Smooth muscle cell (in vitro differentiated cells): ENCODE measurements around the gene ATG2B. TPM values are rescaled to one million over a fixed set of nuclear protein-coding genes. Genes with fewer than 3 reads are reported as not detected.

Experiments
- DNase-seq: peaks from one replicate; lab custom pipeline; 2025; ENCODE audit not compliant: unreplicated experiment; lab: John Stamatoyannopoulos, UW
- H2AFZ ChIP-seq: fragments of 200-600 bp; sonication (generic); 2 replicates; pipeline ENCODE4 v1.6.0; 2016; ENCODE audit warnings: antibody characterized with exemption, low read depth, mild to moderate bottlenecking
- H3F3A ChIP-seq: fragments of 200-600 bp; sonication (generic); 2 replicates; pipeline ENCODE4 v1.6.0; 2017; ENCODE audit warnings: antibody characterized with exemption, low read depth
- H3K27ac ChIP-seq: fragments of 200-600 bp; sonication (generic); 2 replicates; pipeline ENCODE4 v1.5.1; 2016; ENCODE audit warnings: low read depth, mild to moderate bottlenecking
- H3K27me3 ChIP-seq: fragments of 200-600 bp; sonication (generic); 2 replicates; pipeline ENCODE4 v1.6.1; 2016; ENCODE audit warnings: low read depth, mild to moderate bottlenecking
- H3K36me3 ChIP-seq: fragments of 200-600 bp; sonication (generic); 2 replicates; pipeline ENCODE4 v1.5.1; 2016; ENCODE audit warnings: low read depth
- H3K4me1 ChIP-seq: fragments of 200-600 bp; sonication (generic); 2 replicates; pipeline ENCODE4 v1.5.1; 2016; ENCODE audit warnings: low read depth
- H3K4me2 ChIP-seq: fragments of 200-600 bp; sonication (generic); 2 replicates; pipeline ENCODE4 v1.6.0; 2016; ENCODE audit warnings: mild to moderate bottlenecking
- H3K4me3 ChIP-seq: fragments of 200-600 bp; sonication (generic); 2 replicates; pipeline ENCODE4 v1.5.1; 2016; ENCODE audit warnings: mild to moderate bottlenecking
- H3K79me2 ChIP-seq: fragments of 200-600 bp; sonication (generic); 2 replicates; pipeline ENCODE4 v1.6.0; 2016; ENCODE audit warnings: low read depth, mild to moderate bottlenecking
- H3K9ac ChIP-seq: fragments of 200-600 bp; sonication (generic); 2 replicates; pipeline ENCODE4 v1.6.0; 2016; ENCODE audit warnings: low read depth
- H3K9me3 ChIP-seq: fragments of 200-600 bp; sonication (generic); replicated peaks from 2 replicates; pipeline ENCODE4 v1.5.1; 2016; ENCODE audit warnings: low read depth
- H4K20me1 ChIP-seq: fragments of 200-600 bp; sonication (generic); 2 replicates; pipeline ENCODE4 v1.6.0; 2016; ENCODE audit warnings: low read depth
- WGBS: methylation state at CpG from one replicate; pipeline ENCODE4 v1.1.7; 2016; ENCODE audit warnings: low lambda C conversion rate; 5-methylcytosine and 5-hydroxymethylcytosine counted together
- polyA plus RNA-seq: library from polyadenylated mRNA; unstranded; fragments of >200 nt; fragmentation: Nextera tagmentation; extraction: Ambion mirVana; gene quantifications from 2 replicates; pipeline ENCODE4 v1.2.1, GENCODE V29; 2016
- total RNA-seq: library from RNA; depleted of rRNA; stranded (reverse); fragments of >200 nt; gene quantifications from 2 replicates; pipeline ENCODE4 v1.2.3, GENCODE V29; 2014
- TF ChIP-seq, protein P1 (sequence below): fragments of 200-600 bp; sonication (generic); IDR thresholded peaks from 2 replicates; pipeline ENCODE4 v1.5.1; 2017; ENCODE audit warnings: borderline replicate concordance, mild to moderate bottlenecking, antibody characterized with exemption; ENCODE audit not compliant: insufficient read depth, poor library complexity, severe bottlenecking

Gene ATG2B
- total and polyA plus RNA-seq, 2 experiments from 2014 or later = 1.9 to 21.5 TPM

DNA sequence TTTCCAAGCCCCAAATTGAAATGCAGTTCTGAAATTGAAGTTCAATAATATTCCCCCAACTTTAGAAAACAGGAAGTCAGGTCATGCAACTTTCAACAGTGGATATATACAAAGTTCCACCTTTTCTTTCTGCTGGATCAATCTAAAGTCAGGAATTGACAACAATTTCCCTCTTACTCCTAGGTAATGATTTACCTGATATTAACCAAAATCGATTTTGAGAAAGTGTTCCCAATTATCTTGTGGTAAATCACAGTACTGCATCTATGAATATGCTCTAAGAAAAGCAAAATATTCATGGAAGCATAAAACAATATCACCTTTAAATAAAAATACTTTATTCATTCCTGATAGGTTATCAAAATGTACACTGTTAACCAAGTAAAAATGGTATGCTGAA lies 78.7 kb downstream of the ATG2B start:
- H3K9ac ChIP-seq = no peak overlapping the region

DNA sequence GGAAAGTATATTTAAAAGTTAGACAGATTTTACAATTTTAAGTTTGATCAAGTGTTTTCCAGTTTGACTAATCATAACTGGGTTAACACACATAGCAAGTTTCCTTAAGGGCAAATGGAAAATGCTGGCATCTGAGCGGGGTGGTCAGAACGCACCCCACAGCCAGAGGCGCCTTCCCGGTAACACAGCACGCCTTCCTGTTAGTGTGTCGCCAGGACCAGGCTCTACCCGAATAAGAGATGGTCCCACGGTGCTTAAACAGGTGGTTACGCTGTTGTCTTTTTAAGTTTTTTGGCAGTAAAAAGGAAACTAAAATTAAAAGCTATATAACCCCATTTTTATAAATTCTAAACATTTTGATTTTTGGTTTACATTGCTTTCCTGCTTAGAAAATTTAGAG lies 79.1 kb downstream of the ATG2B start:
- Histone ChIP-seq H3K9me3 (no peaks in the 10 kb centered on the region), H2AFZ (no peak overlapping the region), H3K27ac (no peak overlapping the region), H3K36me3 (no peaks in the 10 kb centered on the region), H3F3A (peaks cover 10% of the 10 kb centered on the region), H3K4me2 (no peak overlapping the region), H3K9ac (no peak overlapping the region), H4K20me1 (no peaks in the 10 kb centered on the region), H3K4me1 (peaks cover 19% of the 10 kb centered on the region), H3K27me3 (no peaks in the 10 kb centered on the region), H3K79me2 (no peaks in the 10 kb centered on the region), H3K4me3 (no peak overlapping the region)
- TF ChIP-seq, protein P1, sequence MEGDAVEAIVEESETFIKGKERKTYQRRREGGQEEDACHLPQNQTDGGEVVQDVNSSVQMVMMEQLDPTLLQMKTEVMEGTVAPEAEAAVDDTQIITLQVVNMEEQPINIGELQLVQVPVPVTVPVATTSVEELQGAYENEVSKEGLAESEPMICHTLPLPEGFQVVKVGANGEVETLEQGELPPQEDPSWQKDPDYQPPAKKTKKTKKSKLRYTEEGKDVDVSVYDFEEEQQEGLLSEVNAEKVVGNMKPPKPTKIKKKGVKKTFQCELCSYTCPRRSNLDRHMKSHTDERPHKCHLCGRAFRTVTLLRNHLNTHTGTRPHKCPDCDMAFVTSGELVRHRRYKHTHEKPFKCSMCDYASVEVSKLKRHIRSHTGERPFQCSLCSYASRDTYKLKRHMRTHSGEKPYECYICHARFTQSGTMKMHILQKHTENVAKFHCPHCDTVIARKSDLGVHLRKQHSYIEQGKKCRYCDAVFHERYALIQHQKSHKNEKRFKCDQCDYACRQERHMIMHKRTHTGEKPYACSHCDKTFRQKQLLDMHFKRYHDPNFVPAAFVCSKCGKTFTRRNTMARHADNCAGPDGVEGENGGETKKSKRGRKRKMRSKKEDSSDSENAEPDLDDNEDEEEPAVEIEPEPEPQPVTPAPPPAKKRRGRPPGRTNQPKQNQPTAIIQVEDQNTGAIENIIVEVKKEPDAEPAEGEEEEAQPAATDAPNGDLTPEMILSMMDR = no peak
- DNase-seq = no peak
- 97% methylated on average over 9 of the region's 9 CpGs for WGBS

More for the DNA sequence above, 78.7 kb downstream of the ATG2B start:
- H3K79me2 ChIP-seq = no peaks in the 10 kb centered on the region
- DNase-seq = no peak
- H3K9me3 ChIP-seq = no peaks in the 10 kb centered on the region
- H3K36me3 ChIP-seq = no peaks in the 10 kb centered on the region
- H3K4me2 ChIP-seq = no peak overlapping the region
- H3K4me3 ChIP-seq = no peak overlapping the region
- peaks cover 19% of the 10 kb centered on the region for H3K4me1 ChIP-seq
- H3K27me3 ChIP-seq = no peaks in the 10 kb centered on the region
- WGBS = 92% methylated on average over 1 of the region's 1 CpG
- peaks cover 10% of the 10 kb centered on the region for H3F3A ChIP-seq
- no peaks in the 10 kb centered on the region for H4K20me1 ChIP-seq
- peak overlapping the region; percentile 92 for H3K27ac ChIP-seq
- no peak overlapping the region for H2AFZ ChIP-seq
- TF ChIP-seq, protein P1 = no peak

DNA sequence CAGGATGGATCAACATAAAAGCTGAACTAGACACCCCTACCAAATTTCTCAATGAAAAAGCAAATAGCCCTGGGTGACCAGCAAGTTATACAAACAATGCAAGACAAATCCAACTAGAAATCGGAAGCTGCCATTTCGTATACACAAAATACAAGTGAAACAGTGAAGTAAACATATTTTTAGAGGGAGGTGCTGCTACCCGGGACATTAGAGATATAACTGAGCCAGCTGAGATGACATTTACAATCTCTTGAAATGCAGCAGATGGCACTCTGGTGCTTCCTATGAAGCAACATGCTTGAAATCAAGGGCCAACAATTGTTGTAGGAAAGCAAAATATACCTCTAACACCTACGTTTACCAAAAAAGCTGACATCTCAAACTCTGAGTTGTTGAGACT lies 81.7 kb downstream of the ATG2B start:
- 38% methylated on average over 4 of the region's 4 CpGs for WGBS
- Histone ChIP-seq H3K4me2 (peak overlapping the region; percentile 1), H2AFZ (no peak overlapping the region), H3K4me1 (peaks cover 19% of the 10 kb centered on the region), H4K20me1 (no peaks in the 10 kb centered on the region), H3K4me3 (no peak overlapping the region), H3K36me3 (no peaks in the 10 kb centered on the region), H3K27me3 (no peaks in the 10 kb centered on the region), H3F3A (peaks cover 10% of the 10 kb centered on the region), H3K9ac (no peak overlapping the region), H3K27ac (peak overlapping the region; percentile 64), H3K79me2 (no peaks in the 10 kb centered on the region), H3K9me3 (no peaks in the 10 kb centered on the region)
- DNase-seq = no peak
- TF ChIP-seq, protein P1 = no peak

DNA sequence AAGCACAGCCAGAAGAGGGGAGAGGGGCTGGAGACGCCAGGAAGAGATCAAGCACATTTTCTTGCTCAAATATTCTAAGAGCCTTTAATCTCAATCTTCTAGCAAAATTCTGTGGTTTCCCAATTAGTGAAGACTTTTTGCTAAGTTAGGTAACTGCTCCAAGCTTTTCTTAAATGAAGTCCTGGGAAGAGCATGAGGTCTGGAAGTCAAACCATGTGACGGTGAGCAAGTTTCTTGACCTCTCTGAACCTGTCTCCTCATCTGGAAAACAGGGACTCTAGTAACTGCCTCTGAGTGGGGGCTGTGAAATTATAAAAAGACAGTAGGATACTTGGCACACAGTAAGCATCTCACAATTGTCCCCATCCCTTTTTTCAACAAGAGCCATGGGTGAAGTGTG lies 83.0 kb downstream of the ATG2B start:
- TF ChIP-seq, protein P1 = no peak

More for the DNA sequence above, 83.0 kb downstream of the ATG2B start:
- 62% methylated on average over 2 of the region's 2 CpGs for WGBS
- Histone ChIP-seq H3K9me3 (no peaks in the 10 kb centered on the region), H3K36me3 (no peaks in the 10 kb centered on the region), H3F3A (peaks cover 18% of the 10 kb centered on the region), H4K20me1 (no peaks in the 10 kb centered on the region), H3K27ac (peak overlapping the region; percentile 35), H3K4me2 (no peak overlapping the region), H3K9ac (no peak overlapping the region), H2AFZ (no peak overlapping the region), H3K4me3 (no peak overlapping the region), H3K4me1 (peaks cover 18% of the 10 kb centered on the region), H3K79me2 (no peaks in the 10 kb centered on the region), H3K27me3 (no peaks in the 10 kb centered on the region)
- no peak for DNase-seq
